NOMO-1 treated with dmso at 0.1 percent for 144 hours (cell line): ENCODE measurements around the gene USP5.

Experiments
- DNase-seq: peaks from one replicate; lab custom pipeline; 2025; ENCODE audit not compliant: unreplicated experiment; lab: John Stamatoyannopoulos, UW

USP5 gene

DNA sequence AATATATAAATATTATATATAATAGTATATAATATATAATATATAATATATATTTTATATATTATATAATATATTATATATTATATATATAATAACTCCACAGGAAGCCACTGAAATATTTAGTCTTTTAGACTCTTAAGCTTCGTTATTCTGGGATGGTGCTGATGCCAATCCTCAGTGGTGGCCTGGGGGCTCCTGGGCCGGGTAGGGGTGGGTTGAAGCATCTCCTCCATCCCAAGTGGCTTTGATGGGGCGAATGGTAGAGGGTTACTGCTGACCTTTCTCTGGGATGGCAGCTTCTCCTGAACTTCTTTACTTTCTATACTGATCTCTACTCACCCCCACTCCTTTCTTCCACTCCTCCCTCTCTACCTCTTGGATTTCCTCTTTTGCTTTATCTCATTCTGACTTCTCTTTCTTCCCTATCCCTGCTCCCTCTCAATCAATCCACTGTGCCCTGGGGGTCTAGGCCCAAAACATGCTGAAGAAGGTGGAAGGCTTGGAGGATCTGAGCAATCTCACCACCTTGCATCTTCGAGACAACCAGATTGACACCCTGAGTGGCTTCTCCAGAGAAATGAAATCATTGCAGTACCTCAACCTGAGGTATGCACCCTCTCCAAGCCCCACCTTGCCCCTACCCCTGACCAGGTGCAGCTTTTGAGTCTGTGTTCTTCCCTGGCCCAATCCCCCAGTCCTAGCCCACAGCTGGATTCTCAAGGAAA lies 57.6 kb downstream of the USP5 start:
- peak; percentile 20 for DNase-seq

GRCh38 chr12:6912164-6912935 lies 60.4 kb downstream of the USP5 start:
- DNase-seq: no peak

DNA sequence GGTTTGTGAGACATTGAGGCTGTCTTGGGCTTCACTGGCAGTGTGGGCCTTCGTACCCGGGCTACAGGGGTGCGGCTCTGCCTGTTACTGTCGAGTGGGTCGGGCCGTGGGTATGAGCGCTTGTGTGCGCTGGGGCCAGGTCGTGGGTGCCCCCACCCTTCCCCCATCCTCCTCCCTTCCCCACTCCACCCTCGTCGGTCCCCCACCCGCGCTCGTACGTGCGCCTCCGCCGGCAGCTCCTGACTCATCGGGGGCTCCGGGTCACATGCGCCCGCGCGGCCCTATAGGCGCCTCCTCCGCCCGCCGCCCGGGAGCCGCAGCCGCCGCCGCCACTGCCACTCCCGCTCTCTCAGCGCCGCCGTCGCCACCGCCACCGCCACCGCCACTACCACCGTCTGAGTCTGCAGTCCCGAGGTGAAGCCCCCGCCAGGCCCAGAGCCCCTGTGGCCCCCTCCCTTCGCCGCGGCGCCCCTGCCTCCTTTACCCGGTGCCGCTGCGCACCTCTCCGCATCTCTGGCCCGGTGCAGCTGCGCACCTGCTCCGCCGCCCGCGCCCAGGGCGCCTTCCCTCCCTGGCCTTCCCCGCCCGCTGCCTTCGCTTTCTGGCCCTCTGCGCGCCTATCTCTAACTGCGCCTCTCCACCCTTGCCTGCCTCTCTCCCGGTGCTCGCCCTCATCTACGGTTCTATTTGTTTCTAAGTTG lies 62.4 kb downstream of the USP5 start, which contains the start of gene ENO2:
Gene ENO2, plus strand, starts transcription at position 335 of the 701 bp plus-strand sequence. CDS start 1,253 bp downstream, outside the sequence.
- DNase-seq: peak; percentile 23

DNA sequence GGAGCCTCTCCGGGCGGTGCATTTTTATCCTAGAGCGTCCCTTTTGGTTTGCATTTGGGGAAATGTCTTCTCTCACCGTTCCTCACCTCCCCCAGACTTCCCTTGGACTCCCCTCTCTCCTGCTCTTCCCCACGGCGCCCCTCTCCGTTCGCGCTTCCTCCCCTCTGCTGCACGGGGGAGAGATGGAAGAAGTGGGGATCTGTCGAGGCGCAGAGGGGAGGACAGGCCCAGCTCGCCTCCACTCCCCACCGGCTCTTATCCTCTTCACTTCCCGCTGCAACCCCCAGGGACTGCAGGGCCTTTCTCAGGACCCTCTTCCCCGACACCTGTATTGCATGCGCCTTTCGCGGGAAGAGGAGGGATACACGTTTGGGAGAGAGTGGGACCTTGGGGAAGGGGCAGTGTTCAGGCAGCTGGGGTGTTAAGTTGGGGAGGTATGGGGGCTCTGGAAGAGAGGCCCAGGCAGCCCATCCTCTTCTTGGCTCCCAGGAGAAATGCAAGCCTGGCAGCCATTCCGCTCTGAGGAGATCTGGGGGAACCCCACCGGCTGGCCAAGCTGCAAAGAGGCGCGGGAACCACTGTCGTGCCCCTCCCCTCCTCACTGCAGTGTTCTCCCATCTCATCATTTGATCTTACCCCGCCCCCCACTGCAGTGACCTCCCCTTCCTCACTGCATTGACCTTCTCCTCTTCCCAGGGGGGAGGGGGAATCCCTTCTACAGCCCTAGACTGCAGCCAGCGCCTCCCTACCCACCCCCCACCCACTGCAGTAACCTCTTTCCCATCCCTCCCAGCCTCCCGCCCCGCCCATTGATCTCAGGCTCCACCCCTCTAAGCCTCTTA lies 63.2 kb downstream of the USP5 start:
- DNase-seq: no peak

GRCh38 chr12:6915789-6916285 lies 63.9 kb downstream of the USP5 start:
- no peak for DNase-seq
